SU-DHL-6 (cell line): ENCODE results near the gene HSP90AA1.

ENCODE experiments used
- H2AFZ ChIP-seq: fragments of 200-600 bp; sonication (generic); 2 replicates; pipeline ENCODE4 v1.6.1; 2014; ENCODE audit warnings: low read depth, mild to moderate bottlenecking, moderate library complexity, mixed read lengths, antibody characterized with exemption, low read length; ENCODE audit not compliant: severe bottlenecking
- H3F3A ChIP-seq: fragments of 200-600 bp; shearing (Covaris generic); 2 replicates; pipeline ENCODE4 v1.6.0; 2016; ENCODE audit warnings: antibody characterized with exemption, mild to moderate bottlenecking; ENCODE audit not compliant: insufficient read depth
- H3K27ac ChIP-seq: fragments of 200-600 bp; sonication (generic); 2 replicates; pipeline ENCODE4 v1.5.1; 2016; ENCODE audit warnings: low read depth, mild to moderate bottlenecking, low read length, moderate library complexity, mixed read lengths
- H3K27me3 ChIP-seq: fragments of 200-600 bp; sonication (generic), shearing (Covaris generic); 2 replicates; pipeline ENCODE4 v1.6.0; 2014; ENCODE audit warnings: mild to moderate bottlenecking, low read length
- H3K36me3 ChIP-seq: fragments of 200-600 bp; sonication (generic); 2 replicates; pipeline ENCODE4 v1.6.1; 2014; ENCODE audit warnings: mild to moderate bottlenecking, low read length, mixed read lengths
- H3K4me2 ChIP-seq: fragments of 300-600, 200-600 bp; shearing (Covaris generic), sonication (generic); 2 replicates; pipeline ENCODE4 v1.6.0; 2014; ENCODE audit warnings: low read length, low read depth, mild to moderate bottlenecking; ENCODE audit not compliant: poor library complexity, severe bottlenecking
- H3K4me3 ChIP-seq: fragments of 200-600 bp; sonication (generic); 2 replicates; pipeline ENCODE4 v1.5.1; 2014; ENCODE audit warnings: antibody characterized with exemption, low read length, mild to moderate bottlenecking, mixed read lengths; ENCODE audit not compliant: insufficient read depth, poor library complexity, severe bottlenecking
- H3K79me2 ChIP-seq: fragments of 200-600 bp; sonication (generic); 2 replicates; pipeline ENCODE4 v1.6.1; 2014; ENCODE audit warnings: mild to moderate bottlenecking, low read length, moderate library complexity; ENCODE audit not compliant: insufficient read depth
- H3K9ac ChIP-seq: fragments of 200-600 bp; sonication (generic); 2 replicates; pipeline ENCODE4 v1.7.0; 2014; ENCODE audit warnings: mild to moderate bottlenecking, low read length
- H3K9me2 ChIP-seq: fragments of 200-600 bp; sonication (generic); replicated peaks from 2 replicates; pipeline ENCODE4 v1.6.1; 2014; ENCODE audit warnings: low read length; ENCODE audit not compliant: insufficient read depth
- H3K9me3 ChIP-seq: fragments of 200-600 bp; sonication (generic); 2 replicates; pipeline ENCODE4 v1.6.1; 2014; ENCODE audit warnings: low read length, mixed read lengths; ENCODE audit not compliant: insufficient read depth
- H4K20me1 ChIP-seq: fragments of 200-600 bp; sonication (generic); 2 replicates; pipeline ENCODE4 v1.6.1; 2014; ENCODE audit warnings: low read depth, mild to moderate bottlenecking, antibody characterized with exemption, low read length, moderate library complexity, mixed read lengths
- EZH2phosphoT487 ChIP-seq: fragments of 200-600 bp; sonication (generic), shearing (Covaris generic); conservative IDR thresholded peaks from 2 replicates; pipeline ENCODE4 v1.6.1; 2018; ENCODE audit warnings: mild to moderate bottlenecking, antibody characterized with exemption, low read length, moderate library complexity, mixed read lengths
- TF ChIP-seq, protein P1 (sequence below): fragments of 200-600 bp; sonication (generic); IDR thresholded peaks from one replicate; pipeline ENCODE4 v1.5.1; 2017; ENCODE audit warnings: antibody characterized with exemption, mild to moderate bottlenecking, low read length, moderate library complexity; ENCODE audit not compliant: insufficient read depth, poor library complexity, severe bottlenecking

The HSP90AA1 gene

DNA sequence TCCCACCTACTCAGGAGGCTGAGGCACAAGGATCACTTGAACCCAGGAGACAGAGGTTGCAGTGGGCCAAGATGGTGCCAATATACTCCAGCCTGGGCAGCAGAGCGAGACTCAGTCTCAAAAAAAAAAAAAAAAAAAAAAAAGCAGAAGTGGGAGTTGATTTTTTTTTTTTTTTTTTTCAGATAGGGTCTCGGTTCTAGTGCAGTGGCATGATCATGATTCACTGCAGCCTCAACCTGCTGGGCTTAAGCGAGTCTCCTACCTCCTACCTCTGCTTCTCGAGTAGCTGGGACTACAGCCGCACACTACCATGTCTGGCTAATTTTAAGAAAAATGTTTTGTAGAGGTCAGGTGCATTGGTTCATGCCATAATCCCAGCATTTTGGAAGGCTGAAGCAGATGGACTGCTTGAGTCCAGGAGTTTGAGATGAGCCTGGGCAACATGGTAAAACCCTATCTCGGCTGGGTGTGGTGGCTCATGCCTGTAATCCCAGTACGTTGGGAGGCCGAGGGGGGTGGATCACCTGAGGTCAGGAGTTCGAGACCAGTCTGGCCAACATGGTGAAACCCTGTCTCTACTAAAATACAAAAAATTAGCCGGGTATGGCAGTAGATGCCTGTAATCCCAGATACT is 16.3 kb upstream of the HSP90AA1 start:
- TF ChIP-seq, protein P1, sequence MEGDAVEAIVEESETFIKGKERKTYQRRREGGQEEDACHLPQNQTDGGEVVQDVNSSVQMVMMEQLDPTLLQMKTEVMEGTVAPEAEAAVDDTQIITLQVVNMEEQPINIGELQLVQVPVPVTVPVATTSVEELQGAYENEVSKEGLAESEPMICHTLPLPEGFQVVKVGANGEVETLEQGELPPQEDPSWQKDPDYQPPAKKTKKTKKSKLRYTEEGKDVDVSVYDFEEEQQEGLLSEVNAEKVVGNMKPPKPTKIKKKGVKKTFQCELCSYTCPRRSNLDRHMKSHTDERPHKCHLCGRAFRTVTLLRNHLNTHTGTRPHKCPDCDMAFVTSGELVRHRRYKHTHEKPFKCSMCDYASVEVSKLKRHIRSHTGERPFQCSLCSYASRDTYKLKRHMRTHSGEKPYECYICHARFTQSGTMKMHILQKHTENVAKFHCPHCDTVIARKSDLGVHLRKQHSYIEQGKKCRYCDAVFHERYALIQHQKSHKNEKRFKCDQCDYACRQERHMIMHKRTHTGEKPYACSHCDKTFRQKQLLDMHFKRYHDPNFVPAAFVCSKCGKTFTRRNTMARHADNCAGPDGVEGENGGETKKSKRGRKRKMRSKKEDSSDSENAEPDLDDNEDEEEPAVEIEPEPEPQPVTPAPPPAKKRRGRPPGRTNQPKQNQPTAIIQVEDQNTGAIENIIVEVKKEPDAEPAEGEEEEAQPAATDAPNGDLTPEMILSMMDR = no peak
- no peak for TF ChIP-seq EZH2phosphoT487
- Histone ChIP-seq H3K79me2 (no peaks in the 10 kb centered on the region), H3K27ac (no peak overlapping the region), H3K9ac (no peak overlapping the region), H3K36me3 (no peaks in the 10 kb centered on the region), H2AFZ (no peak overlapping the region), H3K9me2 (no peaks in the 10 kb centered on the region), H4K20me1 (no peaks in the 10 kb centered on the region), H3K4me2 (no peak overlapping the region), H3F3A (no peaks in the 10 kb centered on the region), H3K4me3 (no peak overlapping the region), H3K27me3 (no peaks in the 10 kb centered on the region), H3K9me3 (no peaks in the 10 kb centered on the region)

DNA sequence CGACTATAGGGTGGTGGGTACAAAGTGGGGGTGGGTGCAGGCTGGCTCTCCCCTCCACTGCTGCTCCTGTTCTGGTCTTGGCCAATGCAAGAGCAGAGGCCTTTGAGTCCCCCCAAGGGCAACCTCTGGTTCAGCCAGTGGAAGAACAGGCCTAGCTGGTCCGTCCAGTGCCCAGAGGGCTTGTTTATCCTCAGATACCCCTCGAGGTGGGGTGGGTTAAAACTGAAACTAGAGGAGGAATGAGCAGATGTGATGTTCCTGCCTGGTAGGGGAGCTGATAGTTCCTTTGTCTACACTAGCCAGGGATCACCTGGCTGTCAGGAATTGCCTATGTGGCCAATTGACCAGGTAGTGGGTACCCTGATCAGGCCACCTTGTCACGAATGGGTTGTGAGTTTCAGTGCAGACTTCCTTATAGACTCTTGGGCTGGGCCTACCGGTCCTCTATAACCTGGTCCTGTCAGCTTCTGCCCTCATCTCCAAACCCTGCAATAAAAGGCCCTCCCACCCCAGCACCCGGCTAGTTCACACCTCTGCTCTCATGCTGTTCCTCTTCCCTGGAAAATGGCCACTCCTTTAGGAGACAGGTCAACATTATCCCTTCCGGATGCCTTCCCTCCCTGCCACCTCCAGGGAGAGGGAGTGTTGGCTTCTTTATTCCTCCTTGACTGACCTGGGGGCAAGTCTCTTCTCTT is 10.7 kb upstream of the HSP90AA1 start:
- H3K9me3 ChIP-seq = no peaks in the 10 kb centered on the region
- H3K36me3 ChIP-seq = no peaks in the 10 kb centered on the region
- no peaks in the 10 kb centered on the region for H3F3A ChIP-seq
- H3K79me2 ChIP-seq = no peaks in the 10 kb centered on the region
- H4K20me1 ChIP-seq = no peaks in the 10 kb centered on the region
- no peaks in the 10 kb centered on the region for H3K27me3 ChIP-seq
- H3K27ac ChIP-seq = no peak overlapping the region
- TF ChIP-seq EZH2phosphoT487 = no peak
- TF ChIP-seq, protein P1 = no peak
- no peak overlapping the region for H2AFZ ChIP-seq
- H3K9me2 ChIP-seq = no peaks in the 10 kb centered on the region
- no peak overlapping the region for H3K4me2 ChIP-seq
- H3K4me3 ChIP-seq = no peak overlapping the region
- no peak overlapping the region for H3K9ac ChIP-seq

DNA sequence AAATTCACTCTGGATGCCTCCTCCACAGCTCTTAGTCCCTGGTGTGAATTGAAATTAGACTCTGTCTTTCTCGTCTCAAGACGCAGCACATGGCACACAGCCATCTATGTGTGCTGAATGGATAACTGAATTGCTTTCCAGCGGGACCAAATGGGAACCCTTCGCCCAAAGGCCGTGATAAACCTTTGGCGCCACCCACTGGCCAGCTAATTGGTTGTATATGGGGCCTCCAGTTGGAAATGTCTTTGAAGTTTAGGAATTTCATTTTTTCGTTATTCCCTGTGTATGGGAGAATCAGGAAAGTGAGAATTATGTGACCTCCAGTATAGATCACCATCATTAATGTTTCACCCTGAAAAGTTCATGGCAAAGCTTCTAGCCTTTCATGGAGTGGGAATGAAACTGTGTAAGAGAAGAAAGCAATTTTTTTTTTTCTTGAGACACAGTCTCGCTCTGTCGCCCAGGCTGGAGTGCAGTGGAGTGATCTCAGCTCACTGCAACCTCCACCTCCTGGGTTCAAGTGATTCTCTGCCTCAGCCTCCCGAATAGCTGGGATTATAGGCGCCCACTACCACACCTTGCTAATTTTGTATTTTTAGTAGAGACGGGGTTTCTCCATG is 9.8 kb upstream of the HSP90AA1 start:
- Histone ChIP-seq H3K27ac (no peak overlapping the region), H3K9me3 (no peaks in the 10 kb centered on the region), H3K9me2 (no peaks in the 10 kb centered on the region), H4K20me1 (no peaks in the 10 kb centered on the region), H3K4me2 (no peak overlapping the region), H3K36me3 (no peaks in the 10 kb centered on the region), H3F3A (no peaks in the 10 kb centered on the region), H3K79me2 (no peaks in the 10 kb centered on the region), H2AFZ (no peak overlapping the region), H3K9ac (no peak overlapping the region), H3K4me3 (no peak overlapping the region), H3K27me3 (no peaks in the 10 kb centered on the region)
- TF ChIP-seq, protein P1 = peak; percentile 89
- no peak for TF ChIP-seq EZH2phosphoT487
